Psoas muscle (tissue), 8 donors: ENCODE results near the gene PPP2R2C. TPM values are rescaled to one million over a fixed set of nuclear protein-coding genes. Genes with fewer than 3 reads are reported as not detected.
A peak's percentile ranks its signal among the peaks of the same experiment; 100 is the strongest.

Experiments used
- ATAC-seq, 4 donors: fragments of 200-7000 bp; cut with Tn5 transposase; one replicate each; pipeline ENCODE4 v1.9.1; 2020; ENCODE audit warnings: moderate library complexity in 3 of 4, mild to moderate bottlenecking in 2 of 4
- DNase-seq, 2 donors: peaks; one replicate each; pipeline ENCODE4 v3.0.0-alpha.2; 2020
- H3K27ac ChIP-seq: fragments of 200-600 bp; one replicate; pipeline ENCODE4 v1.8.0; 2022
- H3K27me3 ChIP-seq, 3 donors: fragments of 200-600 bp in 1 of 3; one replicate each; pipeline versions ENCODE4 v1.6.1 to v1.8.0; 2013 to 2022; ENCODE audit warnings: low read length in 2 of 3, mild to moderate bottlenecking in 2 of 3, moderate library complexity in 1 of 3; ENCODE audit not compliant: insufficient read depth in 3 of 3
- H3K36me3 ChIP-seq, 2 donors: fragments of 200-600 bp in 1 of 2; one replicate each; pipeline versions ENCODE4 v1.6.1 to v1.8.0; 2013 to 2022; ENCODE audit warnings: low read depth in 1 of 2, mild to moderate bottlenecking in 1 of 2, moderate library complexity in 1 of 2; ENCODE audit not compliant: insufficient read depth in 1 of 2
- H3K4me1 ChIP-seq: fragments of 200-600 bp; one replicate; pipeline ENCODE4 v1.8.0; 2022
- H3K4me3 ChIP-seq: fragments of 200-600 bp; one replicate; pipeline ENCODE4 v1.8.0; 2022; ENCODE audit warnings: mild to moderate bottlenecking
- H3K9me3 ChIP-seq: fragments of 200-600 bp; one replicate; pipeline ENCODE4 v1.8.0; 2022
- CTCF ChIP-seq: fragments of 200-600 bp; IDR thresholded peaks from one replicate; pipeline ENCODE4 v1.8.0; 2022; ENCODE audit warnings: antibody characterized with exemption
- WGBS, 3 donors: extraction: QIAGEN DNeasy Blood & Tissue Kit; methylation state at CpG; one replicate each; pipeline versions ENCODE4 v1.1.6 to v1.1.7; 2013; 5-methylcytosine and 5-hydroxymethylcytosine counted together
- intact Hi-C, 2 donors: fragments of 100-400 bp; cut with DNase I; formaldehyde crosslinking; loops; one replicate each; pipeline versions ENCODE4 v1.11.0 to v1.14.2; 2022
- polyA plus RNA-seq, 3 donors: library from polyadenylated mRNA; stranded (reverse); fragments of 200-250 nt; gene quantifications; one replicate each; pipeline ENCODE4 v1.2.3, GENCODE V29; 2013
- total RNA-seq, 4 donors: library from RNA; stranded (reverse); fragmentation: NEBNext Ultra II Directional in 2 of 4; extraction: Animal tissue kit (Norgen Biotek cat#: 25700) in 2 of 4; gene quantifications; one replicate each; pipeline versions ENCODE4 v1.2.1 to v1.2.4, GENCODE V29; 2021 to 2023
- donor health status: healthy with polysubstance abuse.
- donor health status: DM: no; HTN: no; CAD: no; lungs with moderate emphysema.
- donor health status: Bipolar disorder and iron deficiency.
- donor health status: healthy.
- donor health status: DM: yes; HTN: yes; CAD: no.
- donor health status: DM: no; HTN: no; CAD: no.
- donor health status: DM: no; HTN: no; CAD: no.
- donor health status: DM: yes; HTN: yes; CAD: no.

PPP2R2C gene
- total and polyA plus RNA-seq, 7 donors = 0.08 to 3.2 (median 1.2) TPM

GRCh38 chr4:6280365-6280996 is 191.9 kb downstream of the PPP2R2C start:
- no peak overlapping the region for H3K27ac ChIP-seq
- 84 to 88% (median 85%) methylated on average over 15 to 16 of the region's 16 CpGs for WGBS, 3 donors
- no peaks in the 10 kb centered on the region for H3K4me1 ChIP-seq
- H3K36me3 ChIP-seq = peaks cover 0 to 19% of the 10 kb centered on the region in 2 donors
- no peaks in the 10 kb centered on the region for H3K27me3 ChIP-seq
- DNase-seq (no peak), ATAC-seq (no peak)
- H3K9me3 ChIP-seq = no peaks in the 10 kb centered on the region
- intact Hi-C loops = no loop called here
- TF ChIP-seq CTCF = no peak
- H3K4me3 ChIP-seq = no peak overlapping the region

GRCh38 chr4:6279582-6280289 is 192.7 kb downstream of the PPP2R2C start:
- H3K4me1 ChIP-seq = no peaks in the 10 kb centered on the region
- ATAC-seq = no peak

GRCh38 chr4:6278801-6279197 is 193.6 kb downstream of the PPP2R2C start:
- DNase-seq = no peak
- no peak for TF ChIP-seq CTCF
- peak in 1 of 4 donors; percentile 33 for ATAC-seq
- WGBS, 3 donors = 58 to 73% (median 68%) methylated on average over 10 of the region's 10 CpGs
- H3K4me3 ChIP-seq = no peak overlapping the region
- no peaks in the 10 kb centered on the region for H3K9me3 ChIP-seq
- intact Hi-C loops = no loop called here
- H3K36me3 ChIP-seq = peaks cover 0 to 19% of the 10 kb centered on the region in 2 donors
- no peak overlapping the region for H3K27ac ChIP-seq
- no peaks in the 10 kb centered on the region for H3K4me1 ChIP-seq
- H3K27me3 ChIP-seq = no peaks in the 10 kb centered on the region

More at GRCh38 chr4:6279582-6280289, 192.7 kb downstream of the PPP2R2C start:
- peaks cover 0 to 19% of the 10 kb centered on the region in 2 donors for H3K36me3 ChIP-seq
- intact Hi-C loops = no loop called here
- no peaks in the 10 kb centered on the region for H3K27me3 ChIP-seq
- H3K27ac ChIP-seq = no peak overlapping the region
- no peak for TF ChIP-seq CTCF
- WGBS, 3 donors = 90 to 94% (median 93%) methylated on average over 13 to 14 of the region's 14 CpGs
- no peak for DNase-seq
- no peaks in the 10 kb centered on the region for H3K9me3 ChIP-seq
- H3K4me3 ChIP-seq = no peak overlapping the region

GRCh38 chr4:6277935-6278800 is 194.2 kb downstream of the PPP2R2C start:
- no peaks in the 10 kb centered on the region for H3K9me3 ChIP-seq
- 81 to 85% (median 82%) methylated on average over 21 of the region's 21 CpGs for WGBS, 3 donors
- DNase-seq (no peak), ATAC-seq (no peak)
- no peak for TF ChIP-seq CTCF
- no peak overlapping the region for H3K4me3 ChIP-seq
- intact Hi-C loops = no loop called here
- no peaks in the 10 kb centered on the region for H3K27me3 ChIP-seq
- no peak overlapping the region for H3K27ac ChIP-seq
- no peaks in the 10 kb centered on the region for H3K4me1 ChIP-seq
- peaks cover 0 to 19% of the 10 kb centered on the region in 2 donors for H3K36me3 ChIP-seq
